Measurements from ENCODE around the gene RRAGD.

RRAGD gene, protein sequence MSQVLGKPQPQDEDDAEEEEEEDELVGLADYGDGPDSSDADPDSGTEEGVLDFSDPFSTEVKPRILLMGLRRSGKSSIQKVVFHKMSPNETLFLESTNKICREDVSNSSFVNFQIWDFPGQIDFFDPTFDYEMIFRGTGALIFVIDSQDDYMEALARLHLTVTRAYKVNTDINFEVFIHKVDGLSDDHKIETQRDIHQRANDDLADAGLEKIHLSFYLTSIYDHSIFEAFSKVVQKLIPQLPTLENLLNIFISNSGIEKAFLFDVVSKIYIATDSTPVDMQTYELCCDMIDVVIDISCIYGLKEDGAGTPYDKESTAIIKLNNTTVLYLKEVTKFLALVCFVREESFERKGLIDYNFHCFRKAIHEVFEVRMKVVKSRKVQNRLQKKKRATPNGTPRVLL

DNA sequence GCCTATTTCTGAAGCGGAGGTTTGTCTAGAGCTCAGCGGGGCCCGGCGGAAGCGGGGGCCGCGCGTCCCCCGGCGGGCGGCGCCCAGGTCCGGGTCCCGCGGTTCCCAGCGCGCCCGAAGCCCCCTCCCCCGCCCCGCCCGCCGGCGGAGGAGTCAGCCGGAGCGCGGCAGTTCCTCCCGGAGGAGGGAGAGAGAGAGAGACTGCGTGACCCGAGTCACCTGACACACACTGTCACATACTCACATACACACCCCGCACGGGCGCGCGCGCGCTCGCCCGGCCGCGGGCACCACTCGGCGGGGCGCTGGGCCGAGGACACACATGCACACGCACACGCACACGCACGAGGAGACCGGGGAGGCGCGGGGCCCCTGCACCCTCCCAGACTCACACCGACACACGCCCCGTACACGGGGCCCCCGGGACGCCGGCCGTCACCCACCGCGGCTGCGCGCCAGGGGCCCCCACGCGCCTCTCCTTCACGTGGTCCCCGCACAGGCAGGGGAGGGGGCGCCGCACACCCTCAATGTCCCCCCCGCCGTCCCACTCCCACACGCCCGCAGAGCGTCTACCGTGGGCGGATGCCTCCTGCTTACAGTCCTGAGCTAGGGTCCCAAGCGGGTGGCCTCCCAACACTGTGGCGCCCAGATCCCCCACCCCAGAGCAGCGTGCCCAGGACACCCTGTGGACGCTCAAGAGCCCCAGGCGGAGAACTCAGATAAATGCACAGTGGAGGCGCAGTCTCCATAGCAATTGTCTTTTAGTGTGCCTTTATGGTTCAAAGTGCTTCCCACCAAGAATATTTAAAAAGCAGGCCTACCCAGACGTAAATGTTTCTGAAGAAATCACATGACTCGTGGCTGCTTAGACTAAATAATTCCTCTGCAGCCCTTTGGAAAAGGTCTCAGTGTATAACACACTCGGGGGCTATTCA lies at the start of gene RRAGD:
RRAGD (minus strand) TSS at position 203 of the 935 bp plus-strand sequence. CDS start 280 bp downstream, outside the sequence.
- DNase-seq, result peak; percentile 48

DNA sequence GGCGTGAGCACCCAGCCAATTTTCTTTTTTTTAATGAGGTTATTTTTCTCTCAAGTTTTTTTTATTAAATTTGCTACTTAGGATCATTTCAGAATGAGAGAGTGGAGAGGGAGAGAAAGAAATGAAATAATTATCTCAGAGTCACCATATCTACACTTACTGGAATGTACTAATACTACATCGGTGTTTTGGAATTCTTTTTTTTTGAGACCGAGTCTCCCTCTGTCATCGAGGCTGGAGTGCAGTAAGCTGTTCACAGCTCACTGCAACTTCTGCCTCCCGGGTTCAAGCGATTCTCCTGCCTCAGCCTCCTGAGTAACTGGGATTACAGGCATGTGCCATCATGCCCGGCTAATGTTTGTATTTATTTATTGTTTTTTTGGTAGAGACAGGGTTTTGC lies 48.6 kb upstream of the RRAGD start:
- no peak for DNase-seq

DNA sequence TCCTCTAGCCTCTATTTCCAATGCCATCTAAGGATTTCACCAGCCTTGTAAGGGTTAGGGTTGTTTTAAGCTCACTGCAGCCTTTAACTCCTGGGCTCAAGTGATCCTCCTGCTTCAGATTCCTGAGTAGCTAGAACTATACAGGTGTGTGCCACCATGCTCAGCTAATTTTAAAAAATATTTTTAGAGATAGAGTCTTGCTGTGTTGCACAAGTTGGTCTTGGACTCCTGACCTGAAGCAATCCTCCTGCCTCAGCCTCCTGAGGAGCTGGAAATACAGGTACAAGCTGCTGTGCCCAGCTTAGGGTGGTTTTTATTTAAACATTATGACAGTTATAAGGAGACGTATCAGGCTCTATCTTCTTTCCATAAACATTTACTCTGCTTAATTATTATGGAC lies 47.4 kb upstream of the RRAGD start:
- no peak for DNase-seq

DNA sequence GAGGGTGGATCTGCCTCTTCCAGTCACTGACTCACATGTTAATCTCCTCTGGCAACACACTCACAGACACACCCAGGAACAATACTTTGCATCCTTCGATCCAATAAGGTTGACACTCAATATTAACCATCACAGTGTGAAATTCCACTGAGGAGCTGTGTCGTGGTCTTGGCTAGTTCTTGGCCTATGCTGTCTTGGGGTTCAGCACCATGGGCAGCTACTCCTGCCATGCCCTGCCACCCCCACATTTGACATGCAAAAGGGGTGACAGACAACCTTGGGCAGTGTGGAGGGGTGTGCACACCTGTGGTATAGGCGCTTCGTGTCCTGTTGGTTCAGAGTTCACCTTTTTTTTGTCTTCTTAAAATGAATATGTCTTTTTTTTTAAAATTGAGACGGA lies 46.6 kb upstream of the RRAGD start:
- DNase-seq, result no peak

DNA sequence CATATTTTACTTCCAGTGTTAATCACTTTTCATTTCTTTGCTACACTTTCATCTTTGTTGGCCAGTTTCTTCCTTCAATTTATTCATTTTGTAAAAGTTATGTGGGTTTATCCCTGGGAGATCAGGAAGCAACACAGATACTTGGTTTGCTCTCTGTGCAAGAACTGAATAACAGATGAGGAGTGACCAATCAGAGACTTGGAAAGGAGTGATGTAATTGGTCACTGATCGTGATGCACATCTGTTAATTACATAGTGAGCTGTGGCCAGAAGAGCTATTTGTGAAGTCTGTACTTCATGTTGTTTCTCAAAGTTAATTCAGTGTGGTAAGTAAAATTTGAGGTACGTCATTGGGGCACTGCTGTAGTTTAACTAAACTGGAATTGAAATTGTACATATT lies 42.2 kb upstream of the RRAGD start:
- no peak for DNase-seq

DNA sequence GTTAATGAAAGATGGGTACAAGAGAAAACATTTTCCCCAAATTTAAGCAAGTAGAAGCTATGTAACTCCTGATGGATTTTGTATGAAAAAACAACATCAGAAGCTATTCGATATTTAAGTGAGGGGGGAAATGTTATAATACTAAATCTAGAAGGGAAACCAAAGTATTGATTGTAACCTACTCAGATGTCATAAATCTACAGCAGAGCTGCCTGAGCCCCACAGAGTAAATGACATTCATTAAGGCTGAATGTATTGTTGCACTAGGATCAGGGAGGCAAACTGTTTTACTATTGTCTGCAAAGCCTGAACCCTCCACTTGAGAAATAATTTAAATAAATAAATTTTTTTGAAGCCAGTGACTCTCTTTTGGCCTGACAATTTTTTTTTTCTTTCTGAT lies 40.2 kb upstream of the RRAGD start:
- no peak for DNase-seq

DNA sequence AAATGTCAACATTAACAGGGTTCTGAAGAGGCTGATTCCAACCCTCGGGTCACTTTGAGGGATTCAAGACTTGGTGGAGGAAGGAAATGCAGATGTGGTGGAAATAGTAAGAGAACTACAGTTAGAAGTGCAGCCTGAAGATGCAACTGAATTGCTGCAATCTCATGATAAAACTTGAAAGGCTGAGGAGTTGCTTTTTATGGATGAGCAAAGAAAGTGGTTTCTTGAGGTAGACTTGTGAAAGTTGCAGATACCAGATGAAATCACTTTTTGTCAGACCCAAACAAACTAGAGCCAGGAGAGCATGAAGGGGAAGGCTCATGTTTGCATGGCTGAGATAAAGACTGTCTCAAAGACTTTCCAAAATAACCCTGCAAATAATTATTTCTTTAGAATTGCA lies 37.1 kb upstream of the RRAGD start:
- no peak for DNase-seq

DNA sequence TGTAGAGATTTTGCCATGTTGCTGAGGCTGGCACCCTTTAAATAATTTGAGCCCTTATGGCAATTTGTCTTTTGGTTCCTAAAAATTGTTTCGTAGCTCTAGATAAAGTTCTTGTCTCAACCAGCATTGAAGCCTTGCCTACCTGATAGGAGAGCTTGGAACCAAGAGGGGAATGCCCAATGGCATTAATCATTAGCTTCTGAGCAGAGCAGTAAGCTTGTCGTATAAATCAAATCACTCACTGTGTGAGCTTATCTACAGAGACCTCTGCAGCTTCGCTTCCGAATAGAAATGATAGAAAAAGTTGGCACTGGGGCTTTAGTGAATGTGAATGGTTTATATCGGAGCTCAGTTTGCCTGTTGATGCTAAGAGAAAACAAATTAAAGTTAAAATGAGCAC lies 31.6 kb upstream of the RRAGD start:
- DNase-seq, result no peak

DNA sequence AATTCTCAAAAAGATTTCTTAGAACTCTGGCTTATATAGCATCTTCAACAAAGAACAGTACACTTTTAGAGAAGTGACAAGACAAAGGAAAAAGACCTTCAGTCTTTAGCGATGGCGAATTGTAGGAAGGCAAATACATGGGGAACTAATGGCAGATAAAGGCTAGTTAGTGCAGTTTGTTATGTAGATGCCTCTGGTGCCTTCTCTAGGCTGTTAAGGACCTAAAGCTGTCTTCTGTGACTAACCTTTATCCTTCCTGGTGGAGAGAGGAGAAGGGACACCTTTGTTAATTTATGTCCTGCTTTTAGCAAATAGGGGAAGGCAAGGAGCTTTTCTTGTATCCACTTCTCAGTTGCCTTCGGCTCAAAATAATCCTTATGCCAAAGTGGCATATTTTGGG lies 28.1 kb upstream of the RRAGD start:
- DNase-seq, result no peak

DNA sequence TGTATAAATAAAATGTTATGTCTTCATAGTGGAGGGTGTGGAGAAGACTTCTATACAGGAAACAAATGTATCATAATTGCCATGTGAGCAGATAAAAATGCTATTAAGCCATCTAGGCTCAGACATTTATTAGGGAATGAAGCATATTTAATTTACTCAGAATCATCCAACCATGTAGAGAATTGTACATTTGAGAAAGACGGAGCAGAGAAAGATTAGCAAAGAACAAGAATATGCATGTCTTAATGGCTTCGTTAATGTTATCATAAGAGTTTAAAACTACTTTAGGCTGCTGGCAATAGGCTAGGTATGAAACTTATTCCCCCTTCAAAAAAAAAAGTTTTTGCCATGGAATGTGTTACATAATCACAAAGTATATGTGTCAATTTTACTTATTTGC lies 26.9 kb upstream of the RRAGD start:
- no peak for DNase-seq

DNA sequence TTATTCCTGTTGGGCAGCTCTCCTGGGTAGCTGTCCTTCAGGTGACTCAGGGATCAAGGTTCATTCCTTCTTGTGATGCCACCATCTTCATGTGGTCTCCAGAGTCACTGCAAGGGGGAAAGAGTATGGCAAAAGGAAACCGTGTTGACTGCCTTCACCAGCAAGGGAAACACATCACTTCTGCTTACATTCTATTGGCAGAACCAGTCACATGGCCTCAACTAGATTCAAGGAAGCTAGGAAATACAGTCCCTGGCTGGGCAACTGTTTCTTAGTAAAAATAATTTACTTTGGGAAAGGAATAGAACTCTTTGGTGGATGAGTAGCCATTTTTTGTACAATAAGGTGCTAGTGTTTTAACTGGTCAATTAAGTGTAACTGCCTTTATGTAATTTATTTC lies 26.2 kb upstream of the RRAGD start:
- no peak for DNase-seq

DNA sequence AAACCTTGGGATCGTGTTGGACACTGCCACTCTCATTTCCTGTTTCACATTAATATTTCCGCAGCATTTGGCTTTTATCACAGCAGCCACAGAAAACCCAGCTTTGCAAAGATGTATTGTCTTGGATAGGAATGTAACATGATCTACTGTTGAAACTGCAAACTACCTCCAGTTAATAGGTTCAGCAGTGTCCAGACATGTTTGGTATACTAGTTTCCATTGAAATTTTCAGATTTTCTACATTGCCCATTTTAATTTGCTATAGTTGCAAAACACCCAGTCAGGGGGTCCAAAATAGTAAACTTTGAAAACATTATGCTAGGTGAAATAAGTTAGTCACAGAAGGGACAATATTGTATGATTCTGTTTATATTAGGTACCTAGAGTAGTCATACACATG lies 24.2 kb upstream of the RRAGD start:
- DNase-seq, result no peak

DNA sequence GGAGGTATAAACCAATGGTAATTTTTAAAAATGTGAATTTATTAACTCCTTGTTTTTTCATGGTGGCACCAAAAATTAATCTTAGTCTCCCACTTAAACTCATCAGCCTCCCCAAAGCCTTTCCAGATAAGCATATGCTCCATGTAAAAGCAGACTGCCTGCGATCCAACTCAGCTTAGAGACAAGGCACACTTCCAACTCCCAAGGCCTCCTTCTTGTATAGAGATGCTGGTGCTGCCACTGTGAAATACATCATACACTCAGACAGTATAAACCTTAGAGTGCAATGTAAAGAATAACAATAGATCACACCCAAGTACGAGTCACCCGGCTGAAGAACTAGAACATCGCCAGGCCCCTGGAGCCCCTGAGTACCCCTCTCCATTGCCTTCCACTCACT lies 22.9 kb upstream of the RRAGD start:
- DNase-seq, result no peak

DNA sequence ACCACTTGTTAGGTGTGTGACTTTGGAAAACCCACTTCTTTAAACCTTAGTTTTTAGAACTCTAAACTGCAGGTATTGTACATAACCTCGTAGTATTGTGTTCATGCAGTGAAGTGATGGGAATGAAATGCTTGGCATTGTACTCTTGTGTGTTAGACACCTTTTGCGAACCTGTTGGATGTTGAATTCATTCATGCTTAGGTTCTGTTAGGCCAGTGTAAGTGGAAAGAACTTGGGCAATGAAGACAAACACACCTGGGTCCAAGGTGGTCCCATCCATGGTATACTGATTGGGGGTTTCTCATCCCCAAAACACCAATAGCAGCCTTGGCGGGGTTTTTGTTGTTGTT lies 22.1 kb upstream of the RRAGD start:
- DNase-seq, result no peak

DNA sequence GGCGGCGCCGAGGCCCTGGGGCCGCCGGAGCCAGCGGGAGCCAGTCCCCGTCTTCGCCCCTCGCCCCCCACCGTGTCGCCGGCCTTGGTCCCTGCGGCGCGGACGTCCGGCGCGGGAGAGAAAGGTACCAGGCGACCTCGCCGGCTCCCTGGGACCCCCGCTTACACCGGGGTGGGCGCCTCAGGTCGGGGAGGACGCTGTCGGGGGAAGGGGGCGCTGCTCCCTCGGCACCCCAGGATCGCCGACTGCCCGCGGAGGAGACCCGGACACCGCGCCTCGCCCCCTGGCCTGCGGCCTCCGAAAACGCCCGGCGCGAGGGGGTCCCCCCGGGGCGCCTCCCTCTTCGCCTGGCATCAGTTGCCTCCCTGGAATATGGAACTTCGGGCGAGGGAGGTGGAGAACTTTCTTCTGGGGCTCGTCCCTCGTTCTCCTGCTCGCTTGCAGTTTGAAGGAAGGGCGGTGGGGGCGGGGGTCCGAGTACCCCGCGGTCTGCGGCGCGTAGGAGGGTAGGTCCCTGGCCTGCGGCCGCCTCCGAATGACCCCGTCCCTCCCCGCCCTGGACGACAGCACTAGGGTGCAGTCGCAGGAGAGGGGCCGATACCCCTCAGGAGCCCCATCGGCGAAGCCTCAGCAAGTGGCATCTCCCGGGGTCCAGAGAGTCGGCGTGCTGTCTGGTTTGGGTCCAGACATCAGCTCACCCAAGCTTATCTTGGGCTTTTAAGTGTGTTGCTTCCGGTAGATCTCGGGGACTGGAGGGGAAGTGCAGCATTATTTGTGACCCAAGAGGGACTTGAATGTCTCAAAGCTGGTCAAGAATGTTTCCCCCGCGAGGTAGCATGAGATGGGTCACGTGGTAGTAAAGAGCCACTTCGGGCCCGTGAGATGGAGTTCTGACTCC lies 21.4 kb upstream of the RRAGD start:
- no peak for DNase-seq

DNA sequence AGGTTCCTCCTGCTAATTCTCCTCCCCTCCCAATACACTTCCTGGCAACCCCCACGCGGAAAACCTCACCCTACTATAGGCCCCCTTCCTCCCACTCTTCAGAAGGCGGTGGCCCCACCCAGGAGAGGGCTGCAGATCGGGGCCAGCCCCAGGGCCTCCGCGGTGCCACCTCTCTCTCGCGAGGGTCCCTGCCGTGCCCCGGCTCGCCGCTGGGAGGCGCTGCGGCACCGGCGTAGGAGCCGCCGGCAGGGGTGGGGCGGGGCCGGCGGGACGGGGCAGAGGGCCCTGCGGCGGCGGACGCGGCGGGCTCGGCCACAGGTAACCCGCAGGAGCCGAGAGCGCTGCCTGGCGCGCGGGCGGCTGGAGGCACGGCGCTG lies 20.8 kb upstream of the RRAGD start, which contains the start of gene ANKRD6:
ANKRD6 (plus strand) TSS at position 278 of the 377 bp plus-strand sequence. CDS start 133,825 bp downstream, outside the sequence.
- DNase-seq, result peak; percentile 53

DNA sequence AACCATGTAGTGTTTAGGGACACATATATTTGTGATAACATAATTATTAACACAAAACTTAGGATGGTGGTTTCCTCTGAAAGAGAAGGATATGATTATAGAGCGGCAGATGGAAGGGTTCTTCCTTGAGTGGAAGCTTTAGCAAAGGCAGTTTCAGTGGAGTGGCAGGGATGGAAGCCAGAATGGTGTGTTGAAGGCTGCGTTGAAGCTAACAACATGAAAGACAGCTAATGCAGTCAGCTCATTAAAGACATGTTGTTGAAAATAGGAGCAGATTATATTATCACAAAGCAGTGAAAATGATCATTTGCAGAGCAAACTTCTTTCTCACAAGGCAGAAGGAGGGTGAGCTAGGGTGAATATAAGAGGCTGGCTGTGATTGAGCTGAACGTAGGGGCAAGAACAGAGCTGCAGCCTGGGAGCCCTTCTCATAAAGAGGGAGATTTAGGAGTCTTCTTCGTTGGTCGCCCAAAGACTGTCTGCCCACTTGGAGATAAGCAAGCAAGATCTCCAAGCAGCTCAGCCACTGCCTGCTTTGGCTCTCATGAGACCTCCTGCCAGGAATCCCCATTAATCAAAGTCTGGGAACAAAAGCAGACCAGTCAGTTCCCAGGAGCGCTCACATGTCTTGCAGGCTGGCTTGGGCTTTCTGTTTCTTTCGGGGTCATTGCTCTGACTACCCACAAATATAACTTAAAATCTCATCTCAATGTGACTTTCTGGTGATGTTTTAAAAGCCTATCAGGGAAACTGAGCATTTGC lies 18.3 kb upstream of the RRAGD start:
- no peak for DNase-seq

DNA sequence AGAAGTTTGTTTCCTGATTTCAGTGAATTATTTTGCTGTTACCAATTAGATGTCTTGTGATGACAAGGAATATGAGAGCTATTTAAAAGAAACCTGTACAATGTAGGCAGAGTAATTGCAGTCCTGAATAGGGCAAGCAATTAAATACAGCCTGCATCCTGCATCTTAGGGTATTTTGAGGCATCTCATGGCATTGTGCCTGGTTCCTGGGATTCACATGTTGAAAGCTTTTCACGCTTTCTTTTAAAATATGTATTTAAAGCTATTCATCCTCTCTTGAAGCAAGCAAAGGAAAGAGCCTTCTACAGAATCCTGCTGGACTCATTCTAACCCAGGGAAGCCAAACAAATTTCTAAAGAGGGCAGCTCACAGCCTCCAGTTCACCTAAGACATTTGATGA lies 4.7 kb upstream of the RRAGD start:
- DNase-seq, result no peak

DNA sequence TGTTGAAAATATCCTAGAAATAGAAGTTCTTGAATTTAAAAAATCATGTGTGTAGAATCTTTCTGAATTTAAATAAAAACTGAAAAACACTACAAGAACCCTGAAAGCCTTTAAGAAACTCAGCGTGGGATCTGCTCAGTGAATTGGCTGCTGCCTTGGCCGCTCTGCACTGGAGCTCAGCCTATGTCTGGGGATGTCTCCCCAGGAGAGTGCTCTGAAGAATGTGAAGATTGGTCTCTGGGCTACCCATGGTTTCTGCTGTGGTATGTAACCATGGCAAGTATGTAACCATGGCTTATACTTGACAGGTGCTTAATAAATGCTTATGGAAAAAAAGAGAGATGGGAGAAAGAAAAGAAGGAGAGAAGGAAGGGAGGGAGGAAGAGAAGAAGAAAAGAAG lies 3.1 kb upstream of the RRAGD start:
- no peak for DNase-seq

DNA sequence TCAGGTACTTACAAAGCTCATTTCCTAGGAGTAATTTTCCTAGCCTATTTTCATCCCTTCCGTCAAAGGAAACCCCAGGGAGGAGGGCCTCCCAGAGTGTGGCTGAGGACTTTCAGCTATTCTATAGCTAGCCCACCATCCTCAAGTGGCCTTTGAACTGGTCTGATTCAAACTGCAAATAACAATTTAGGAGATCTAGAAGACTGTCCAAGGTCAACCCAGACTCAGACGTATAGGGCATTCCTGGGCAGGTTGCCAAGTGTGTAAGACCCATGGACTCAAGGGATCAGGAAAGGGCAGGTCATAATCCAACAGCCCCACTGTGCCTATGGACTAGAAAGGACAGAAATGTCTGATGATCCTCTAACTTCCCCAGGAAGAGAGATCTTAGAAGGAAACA lies 2.1 kb upstream of the RRAGD start:
- no peak for DNase-seq

DNA sequence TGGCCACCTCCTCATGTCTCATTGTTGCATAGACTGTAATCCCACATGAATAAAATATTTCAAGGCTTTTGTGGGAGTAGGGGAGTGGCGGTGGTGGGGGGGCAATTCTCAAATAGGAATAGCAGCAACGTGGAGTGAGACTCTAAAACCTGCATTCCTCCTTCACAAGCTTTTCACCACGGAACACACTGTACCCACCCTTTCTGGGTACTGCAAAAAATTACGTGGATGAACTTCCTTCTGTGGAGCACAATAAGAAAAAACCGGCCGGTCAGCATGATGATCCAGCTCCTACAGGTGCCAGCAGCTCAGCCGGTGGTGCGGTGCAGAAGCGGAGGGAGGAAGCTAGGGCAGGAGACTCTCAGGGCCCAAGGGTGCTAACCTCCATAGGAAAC lies 930 bp upstream of the RRAGD start:
- DNase-seq, result no peak
